Psoas muscle (tissue), 8 donors: Measurements from ENCODE around the gene HOXD8. TPM values are rescaled to one million over a fixed set of nuclear protein-coding genes. Genes with fewer than 3 reads are reported as not detected.

Source experiments
- ATAC-seq, 4 donors: fragments of 200-7000 bp; cut with Tn5 transposase; one replicate each; pipeline ENCODE4 v1.9.1; 2020; ENCODE audit warnings: moderate library complexity in 3 of 4, mild to moderate bottlenecking in 2 of 4
- DNase-seq, 2 donors: peaks; one replicate each; pipeline ENCODE4 v3.0.0-alpha.2; 2020
- H3K27ac ChIP-seq: fragments of 200-600 bp; one replicate; pipeline ENCODE4 v1.8.0; 2022
- H3K27me3 ChIP-seq, 3 donors: fragments of 200-600 bp in 1 of 3; one replicate each; pipeline versions ENCODE4 v1.6.1 to v1.8.0; 2013 to 2022; ENCODE audit warnings: low read length in 2 of 3, mild to moderate bottlenecking in 2 of 3, moderate library complexity in 1 of 3; ENCODE audit not compliant: insufficient read depth in 3 of 3
- H3K36me3 ChIP-seq, 2 donors: fragments of 200-600 bp in 1 of 2; one replicate each; pipeline versions ENCODE4 v1.6.1 to v1.8.0; 2013 to 2022; ENCODE audit warnings: low read depth in 1 of 2, mild to moderate bottlenecking in 1 of 2, moderate library complexity in 1 of 2; ENCODE audit not compliant: insufficient read depth in 1 of 2
- H3K4me1 ChIP-seq: fragments of 200-600 bp; one replicate; pipeline ENCODE4 v1.8.0; 2022
- H3K4me3 ChIP-seq: fragments of 200-600 bp; one replicate; pipeline ENCODE4 v1.8.0; 2022; ENCODE audit warnings: mild to moderate bottlenecking
- H3K9me3 ChIP-seq: fragments of 200-600 bp; one replicate; pipeline ENCODE4 v1.8.0; 2022
- WGBS, 3 donors: extraction: QIAGEN DNeasy Blood & Tissue Kit; methylation state at CpG; one replicate each; pipeline versions ENCODE4 v1.1.6 to v1.1.7; 2013; 5-methylcytosine and 5-hydroxymethylcytosine counted together
- intact Hi-C, 2 donors: fragments of 100-400 bp; cut with DNase I; formaldehyde crosslinking; loops; one replicate each; pipeline versions ENCODE4 v1.11.0 to v1.14.2; 2022
- polyA plus RNA-seq, 3 donors: library from polyadenylated mRNA; stranded (reverse); fragments of 200-250 nt; gene quantifications; one replicate each; pipeline ENCODE4 v1.2.3, GENCODE V29; 2013
- total RNA-seq, 4 donors: library from RNA; stranded (reverse); fragmentation: NEBNext Ultra II Directional in 2 of 4; extraction: Animal tissue kit (Norgen Biotek cat#: 25700) in 2 of 4; gene quantifications; one replicate each; pipeline versions ENCODE4 v1.2.1 to v1.2.4, GENCODE V29; 2021 to 2023
- TF ChIP-seq, protein P1 (sequence below): fragments of 200-600 bp; IDR thresholded peaks from one replicate; pipeline ENCODE4 v1.8.0; 2022; ENCODE audit warnings: antibody characterized with exemption
- donor health status: healthy with polysubstance abuse.
- donor health status: DM: no; HTN: no; CAD: no; lungs with moderate emphysema.
- donor health status: Bipolar disorder and iron deficiency.
- donor health status: healthy.
- donor health status: DM: yes; HTN: yes; CAD: no.
- donor health status: DM: no; HTN: no; CAD: no.
- donor health status: DM: no; HTN: no; CAD: no.
- donor health status: DM: yes; HTN: yes; CAD: no.

The HOXD8 gene
- total and polyA plus RNA-seq, 7 donors: 3.3 to 52.5 (median 12.9) TPM

DNA sequence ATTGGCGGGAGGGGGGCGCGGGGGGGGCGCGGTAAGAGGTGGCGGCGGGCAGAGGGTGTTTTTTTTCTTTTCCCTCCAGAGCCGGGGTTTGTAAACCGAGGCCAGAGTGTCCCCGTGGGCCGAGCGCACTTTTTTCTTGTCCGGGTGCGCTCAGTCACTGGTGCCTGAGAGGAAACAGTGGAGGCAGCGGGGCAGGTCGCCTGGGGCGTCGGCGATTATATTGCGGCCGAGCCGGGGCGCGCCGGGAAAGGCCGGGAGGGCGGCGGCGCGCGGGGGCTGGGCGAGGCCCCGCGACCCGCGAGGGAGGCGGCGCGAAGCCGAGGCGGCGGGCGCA lies 275 bp downstream of the HOXD8 start:
- Histone ChIP-seq H3K27ac (peak overlapping the region; percentile 93), H3K36me3 (no peaks in the 10 kb centered on the region), H3K4me3 (peak overlapping the region; percentile 84), H3K9me3 (no peaks in the 10 kb centered on the region), H3K27me3 (peaks cover 0 to 4% (median 0%) of the 10 kb centered on the region in 3 donors), H3K4me1 (peaks cover 41% of the 10 kb centered on the region)
- intact Hi-C loops: loop anchor here (2.0 to 5.0 kb wide), 7 partner anchors 328 to 1018 kb away; no protein-coding TSS in a partner anchor
- WGBS, 3 donors: 0 to 1% (median 0%) methylated on average over 17 to 43 of the region's 43 CpGs
- DNase-seq: peak; percentile 56 to 78
- TF ChIP-seq, protein P1, sequence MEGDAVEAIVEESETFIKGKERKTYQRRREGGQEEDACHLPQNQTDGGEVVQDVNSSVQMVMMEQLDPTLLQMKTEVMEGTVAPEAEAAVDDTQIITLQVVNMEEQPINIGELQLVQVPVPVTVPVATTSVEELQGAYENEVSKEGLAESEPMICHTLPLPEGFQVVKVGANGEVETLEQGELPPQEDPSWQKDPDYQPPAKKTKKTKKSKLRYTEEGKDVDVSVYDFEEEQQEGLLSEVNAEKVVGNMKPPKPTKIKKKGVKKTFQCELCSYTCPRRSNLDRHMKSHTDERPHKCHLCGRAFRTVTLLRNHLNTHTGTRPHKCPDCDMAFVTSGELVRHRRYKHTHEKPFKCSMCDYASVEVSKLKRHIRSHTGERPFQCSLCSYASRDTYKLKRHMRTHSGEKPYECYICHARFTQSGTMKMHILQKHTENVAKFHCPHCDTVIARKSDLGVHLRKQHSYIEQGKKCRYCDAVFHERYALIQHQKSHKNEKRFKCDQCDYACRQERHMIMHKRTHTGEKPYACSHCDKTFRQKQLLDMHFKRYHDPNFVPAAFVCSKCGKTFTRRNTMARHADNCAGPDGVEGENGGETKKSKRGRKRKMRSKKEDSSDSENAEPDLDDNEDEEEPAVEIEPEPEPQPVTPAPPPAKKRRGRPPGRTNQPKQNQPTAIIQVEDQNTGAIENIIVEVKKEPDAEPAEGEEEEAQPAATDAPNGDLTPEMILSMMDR: no peak
- peak; percentile 44 to 52 (median 48) for ATAC-seq

DNA sequence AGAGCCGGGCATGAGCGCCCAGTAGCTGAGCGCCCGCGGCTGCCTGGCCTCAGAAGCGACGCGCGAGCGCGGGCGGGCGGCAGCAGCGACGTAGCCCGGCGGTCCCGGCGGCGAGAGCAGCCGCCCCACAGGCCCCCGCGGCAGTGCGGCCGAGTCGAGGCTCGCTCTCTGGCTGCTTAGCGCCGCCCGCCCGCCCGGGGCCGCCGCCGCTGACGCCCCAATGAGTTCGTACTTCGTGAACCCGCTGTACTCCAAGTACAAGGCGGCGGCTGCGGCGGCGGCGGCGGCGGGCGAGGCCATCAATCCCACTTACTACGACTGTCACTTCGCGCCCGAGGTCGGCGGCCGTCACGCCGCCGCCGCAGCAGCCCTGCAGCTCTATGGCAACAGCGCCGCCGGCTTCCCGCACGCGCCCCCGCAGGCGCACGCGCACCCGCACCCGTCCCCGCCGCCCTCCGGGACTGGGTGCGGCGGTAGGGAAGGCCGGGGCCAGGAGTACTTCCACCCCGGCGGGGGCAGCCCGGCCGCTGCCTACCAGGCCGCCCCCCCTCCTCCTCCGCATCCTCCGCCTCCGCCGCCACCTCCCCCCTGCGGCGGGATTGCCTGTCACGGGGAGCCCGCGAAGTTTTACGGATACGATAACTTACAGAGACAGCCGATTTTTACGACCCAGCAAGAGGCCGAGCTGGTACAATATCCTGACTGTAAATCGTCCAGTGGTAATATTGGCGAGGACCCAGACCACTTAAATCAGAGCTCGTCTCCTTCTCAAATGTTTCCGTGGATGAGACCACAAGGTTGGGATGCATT lies 847 bp downstream of the HOXD8 start:
- ATAC-seq: peak; percentile 50 to 68 (median 57)

DNA sequence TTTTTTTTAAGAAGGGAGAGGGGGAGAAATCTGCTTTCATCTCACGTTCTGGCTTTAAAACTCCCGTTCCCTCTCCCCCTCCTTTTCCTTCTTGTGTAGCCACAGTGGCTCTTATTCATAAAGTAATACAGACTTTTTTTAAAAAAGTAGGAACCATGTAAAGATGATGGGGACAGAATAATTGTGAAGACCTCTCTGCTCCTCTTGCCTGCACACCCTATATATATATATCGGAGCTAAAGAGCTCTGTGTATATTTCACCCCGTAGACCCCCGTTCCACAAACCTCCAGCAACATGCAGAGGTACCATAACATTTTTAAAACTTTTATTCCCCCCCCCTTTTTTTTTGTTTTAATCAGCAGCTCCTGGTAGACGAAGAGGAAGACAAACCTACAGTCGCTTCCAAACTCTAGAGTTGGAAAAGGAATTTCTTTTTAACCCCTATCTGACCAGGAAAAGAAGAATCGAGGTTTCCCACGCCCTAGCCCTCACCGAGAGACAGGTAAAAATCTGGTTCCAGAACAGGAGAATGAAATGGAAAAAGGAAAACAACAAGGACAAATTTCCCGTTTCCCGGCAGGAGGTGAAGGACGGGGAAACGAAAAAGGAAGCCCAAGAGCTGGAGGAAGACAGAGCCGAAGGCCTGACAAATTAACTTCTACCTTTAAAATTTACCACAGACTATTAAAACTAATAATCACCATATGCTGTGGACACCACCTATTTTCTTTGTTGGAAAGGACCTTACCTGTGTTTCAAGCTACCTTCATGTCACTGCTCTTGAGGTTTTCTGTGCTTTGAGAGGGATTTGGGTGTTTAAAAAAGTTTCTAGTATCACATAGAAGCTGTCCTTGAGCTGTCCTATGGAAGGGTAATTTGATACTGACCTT lies 1.7 kb downstream of the HOXD8 start:
- Histone ChIP-seq H3K27ac (peak overlapping the region; percentile 93), H3K4me1 (peaks cover 49% of the 10 kb centered on the region), H3K27me3 (no peaks in the 10 kb centered on the region)

More for the DNA sequence above, 847 bp downstream of the HOXD8 start:
- 0 to 1% (median 1%) methylated on average over 37 to 100 of the region's 100 CpGs for WGBS, 3 donors
- peak; percentile 55 to 77 for DNase-seq
- Histone ChIP-seq H3K27ac (peak overlapping the region; percentile 93), H3K9me3 (no peaks in the 10 kb centered on the region), H3K36me3 (no peaks in the 10 kb centered on the region), H3K4me3 (peak overlapping the region; percentile 84), H3K27me3 (peaks cover 0 to 4% (median 0%) of the 10 kb centered on the region in 3 donors), H3K4me1 (peaks cover 46% of the 10 kb centered on the region)
- intact Hi-C loops: no loop called here
- TF ChIP-seq, protein P1: peak; percentile 6

DNA sequence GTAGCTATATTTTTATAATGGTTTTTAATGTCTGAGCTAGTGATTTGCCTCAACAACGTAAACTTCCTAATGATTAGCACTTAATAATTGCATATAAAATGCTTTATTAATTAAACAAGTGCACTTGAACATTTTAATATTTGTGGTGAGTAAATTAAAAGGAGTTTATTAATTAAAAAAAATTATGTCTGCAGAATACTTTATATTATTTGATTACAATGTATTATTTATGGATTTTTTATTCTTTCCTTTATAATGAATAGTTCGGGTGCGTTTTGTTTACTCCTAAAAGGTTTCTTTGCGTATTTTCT lies 2.3 kb downstream of the HOXD8 start:
- Histone ChIP-seq H3K4me1 (peaks cover 48% of the 10 kb centered on the region), H3K36me3 (no peaks in the 10 kb centered on the region), H3K4me3 (peak overlapping the region; percentile 84), H3K27me3 (no peaks in the 10 kb centered on the region), H3K9me3 (no peaks in the 10 kb centered on the region), H3K27ac (peak overlapping the region; percentile 93)
- intact Hi-C loops: no loop called here
- ATAC-seq (no peak), DNase-seq (no peak)
- TF ChIP-seq, protein P1: no peak
- 32 to 37% (median 32%) methylated on average over 4 of the region's 4 CpGs for WGBS, 3 donors

More for the DNA sequence above, 1.7 kb downstream of the HOXD8 start:
- ATAC-seq (no peak), DNase-seq (no peak)
- Histone ChIP-seq H3K36me3 (no peaks in the 10 kb centered on the region), H3K4me3 (peak overlapping the region; percentile 84), H3K9me3 (no peaks in the 10 kb centered on the region)
- 11 to 18% (median 16%) methylated on average over 15 of the region's 15 CpGs for WGBS, 3 donors
- TF ChIP-seq, protein P1: no peak
- intact Hi-C loops: no loop called here
